Liver (tissue), 9 donors: ENCODE measurements around the gene LMBRD1. TPM values are rescaled to one million over a fixed set of nuclear protein-coding genes. Genes with fewer than 3 reads are reported as not detected.

ENCODE experiments used
- DNase-seq: peaks from one replicate; pipeline ENCODE4 v3.0.0-alpha.2; 2017; ENCODE audit warnings: low spot score
- H3K27ac ChIP-seq, 2 donors: one replicate each; pipeline ENCODE4 v1.7.0; 2013; ENCODE audit warnings: inconsistent platforms in 2 of 2, low read length in 2 of 2, control low read depth in 1 of 2, low read depth in 1 of 2, mild to moderate bottlenecking in 1 of 2
- H3K27me3 ChIP-seq, 4 donors: one replicate each; pipeline versions ENCODE4 v1.6.1 to v1.7.0; 2013; ENCODE audit warnings: low read length in 3 of 4, inconsistent platforms in 1 of 4, mild to moderate bottlenecking in 1 of 4, moderate library complexity in 1 of 4; ENCODE audit not compliant: control insufficient read depth in 4 of 4, insufficient read depth in 4 of 4
- H3K36me3 ChIP-seq, 4 donors: one replicate each; pipeline versions ENCODE4 v1.6.1 to v1.7.0; 2013; ENCODE audit warnings: low read length in 3 of 4, mild to moderate bottlenecking in 3 of 4, low read depth in 1 of 4, moderate library complexity in 1 of 4; ENCODE audit not compliant: control insufficient read depth in 4 of 4, insufficient read depth in 3 of 4
- H3K4me1 ChIP-seq, 4 donors: one replicate each; pipeline versions ENCODE4 v1.6.1 to v1.7.0; 2013; ENCODE audit warnings: low read length in 3 of 4, mild to moderate bottlenecking in 3 of 4, moderate library complexity in 1 of 4; ENCODE audit not compliant: control insufficient read depth in 4 of 4, insufficient read depth in 4 of 4
- H3K4me3 ChIP-seq, 3 donors: one replicate each; pipeline versions ENCODE4 v1.6.1 to v1.7.0; 2013; ENCODE audit warnings: low read length in 3 of 3, control low read depth in 1 of 3, low read depth in 1 of 3, mild to moderate bottlenecking in 1 of 3
- H3K9ac ChIP-seq, 2 donors: one replicate each; pipeline ENCODE4 v1.7.0; 2013; ENCODE audit warnings: low read length in 2 of 2, mild to moderate bottlenecking in 2 of 2, moderate library complexity in 2 of 2, control low read depth in 1 of 2, low read depth in 1 of 2
- H3K9me3 ChIP-seq, 4 donors: one replicate each; pipeline versions ENCODE4 v1.6.1 to v1.7.0; 2013; ENCODE audit warnings: low read length in 3 of 4; ENCODE audit not compliant: control insufficient read depth in 4 of 4
- EGR1 ChIP-seq, 2 donors: IDR thresholded peaks; 2 replicates each; pipeline ENCODE4 v1.6.1; 2016 to 2018; ENCODE audit warnings: antibody characterized with exemption in 2 of 2, low read depth in 2 of 2
- FOXA1 ChIP-seq: IDR thresholded peaks from 2 replicates; pipeline ENCODE4 v1.6.1; 2016; ENCODE audit warnings: antibody characterized with exemption
- FOXA2 ChIP-seq: IDR thresholded peaks from 2 replicates; pipeline ENCODE4 v1.6.1; 2016; ENCODE audit warnings: antibody characterized with exemption
- GABPA ChIP-seq, 2 donors: IDR thresholded peaks in 1 of 2; conservative IDR thresholded peaks in 1 of 2; 2 replicates each; pipeline ENCODE4 v1.6.1; 2016; ENCODE audit warnings: antibody characterized with exemption in 2 of 2, mild to moderate bottlenecking in 1 of 2, moderate library complexity in 1 of 2
- HNF4A ChIP-seq, 2 donors: conservative IDR thresholded peaks; 2 replicates each; pipeline ENCODE4 v1.6.1; 2016; ENCODE audit warnings: antibody characterized with exemption in 2 of 2, mild to moderate bottlenecking in 2 of 2
- HNF4G ChIP-seq: IDR thresholded peaks from 2 replicates; pipeline ENCODE4 v1.6.1; 2016; ENCODE audit warnings: antibody characterized with exemption
- JUND ChIP-seq, 2 donors: IDR thresholded peaks; 2 replicates each; pipeline ENCODE4 v1.6.1; 2016; ENCODE audit warnings: antibody characterized with exemption in 2 of 2
- NR2F2 ChIP-seq: IDR thresholded peaks from 2 replicates; pipeline ENCODE4 v1.6.1; 2016; ENCODE audit warnings: antibody characterized with exemption
- RAD21 ChIP-seq, 2 donors: IDR thresholded peaks; 2 replicates each; pipeline ENCODE4 v1.6.1; 2016; ENCODE audit warnings: antibody characterized with exemption in 2 of 2, mild to moderate bottlenecking in 2 of 2
- RXRA ChIP-seq, 2 donors: IDR thresholded peaks; 2 replicates each; pipeline ENCODE4 v1.6.1; 2017 to 2018; ENCODE audit warnings: antibody characterized with exemption in 2 of 2, mild to moderate bottlenecking in 1 of 2
- SP1 ChIP-seq: IDR thresholded peaks from 2 replicates; pipeline ENCODE4 v1.6.1; 2018; ENCODE audit warnings: antibody characterized with exemption, mild to moderate bottlenecking
- TAF1 ChIP-seq: conservative IDR thresholded peaks from 2 replicates; pipeline ENCODE4 v1.6.1; 2016; ENCODE audit warnings: antibody characterized with exemption, mild to moderate bottlenecking
- YY1 ChIP-seq: IDR thresholded peaks from 2 replicates; pipeline ENCODE4 v1.6.1; 2016; ENCODE audit warnings: antibody characterized with exemption, mild to moderate bottlenecking
- WGBS: extraction: QIAGEN DNeasy Blood & Tissue Kit; methylation state at CpG from one replicate; pipeline ENCODE4 v1.1.7; 2013; 5-methylcytosine and 5-hydroxymethylcytosine counted together
- polyA plus RNA-seq, 2 donors: library from polyadenylated mRNA; stranded (reverse) in 1 of 2; unstranded in 1 of 2; fragments of 200-250 nt in 1 of 2; fragments of >200 nt in 1 of 2; fragmentation: Nextera tagmentation in 1 of 2; extraction: Ambion mirVana in 1 of 2; gene quantifications; one replicate each; pipeline versions ENCODE4 v1.2.1 to v1.2.3, GENCODE V29; 2013 to 2015
- total RNA-seq, 2 donors: library from RNA; depleted of rRNA; stranded (reverse); fragments of >200 nt; gene quantifications; one replicate each; pipeline ENCODE4 v1.2.3, GENCODE V29; 2014
- TF ChIP-seq, protein P1 (sequence below): IDR thresholded peaks from 2 replicates; pipeline ENCODE4 v1.6.1; 2016; ENCODE audit warnings: antibody characterized with exemption
- TF ChIP-seq, protein P2 (sequence below): IDR thresholded peaks from 2 replicates; pipeline ENCODE4 v1.6.1; 2016; ENCODE audit warnings: antibody characterized with exemption
- TF ChIP-seq, protein P3 (sequence below): IDR thresholded peaks from 2 replicates; pipeline ENCODE4 v1.6.1; 2016; ENCODE audit warnings: antibody characterized with exemption
- TF ChIP-seq, protein P4 (sequence below): fragments of 150-350 bp; IDR thresholded peaks from 2 replicates; pipeline ENCODE4 v1.5.1; 2017; ENCODE audit warnings: improper control_type of control experiment, low read depth, low read length; ENCODE audit not compliant: missing input control
- TF ChIP-seq, protein P5 (sequence below): IDR thresholded peaks from 2 replicates; pipeline ENCODE4 v1.6.1; 2016; ENCODE audit warnings: antibody characterized with exemption, mild to moderate bottlenecking
- donor health status: healthy.
- donor health status: healthy.
- donor health status: healthy.
- donor health status: healthy.
- donor health status: healthy.

The LMBRD1 gene
- total and polyA plus RNA-seq, 4 donors, result 33.2 to 54.5 (median 43.3) TPM

DNA sequence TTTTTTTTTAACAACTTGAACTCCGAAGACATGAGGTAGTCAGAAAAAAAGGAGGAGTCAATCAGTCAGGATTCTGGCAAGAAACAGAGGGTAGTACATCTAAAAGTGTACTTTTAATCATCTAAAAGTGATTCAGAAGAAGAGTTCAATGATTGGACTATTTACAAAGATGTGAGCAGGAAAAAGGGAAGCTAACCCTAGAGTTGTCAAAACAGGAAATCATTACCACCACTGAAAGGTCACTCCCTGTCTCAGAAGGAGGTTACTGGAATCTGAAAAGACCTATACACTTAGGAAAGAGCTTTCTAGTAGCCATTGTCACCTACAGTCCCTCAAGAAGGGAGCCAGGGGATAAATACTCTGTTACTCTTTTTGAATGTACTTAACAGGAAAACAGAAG, 16.7 kb upstream of the LMBRD1 start:
- Histone ChIP-seq H3K36me3 (no peaks in the 10 kb centered on the region), H3K27ac (no peak overlapping the region), H3K9me3 (no peaks in the 10 kb centered on the region), H3K27me3 (no peaks in the 10 kb centered on the region), H3K9ac (no peak overlapping the region), H3K4me1 (peaks cover 0 to 9% (median 3%) of the 10 kb centered on the region in 4 donors), H3K4me3 (no peak overlapping the region)
- TF ChIP-seq GABPA (IDR thresholded peaks at IDR 0.05 in 1 of 2, conservative IDR thresholded peaks at IDR 0.05 in 1 of 2) (no peak), RXRA (IDR thresholded peaks at IDR 0.05) (no peak), RAD21 (IDR thresholded peaks at IDR 0.05) (no peak), SP1 (no peak), HNF4A (conservative IDR thresholded peaks at IDR 0.05) (no peak), JUND (IDR thresholded peaks at IDR 0.05) (no peak), TAF1 (no peak), FOXA2 (no peak), YY1 (no peak), NR2F2 (no peak), EGR1 (IDR thresholded peaks at IDR 0.05; ENCODE audit: low read depth in 2 of 2) (no peak), FOXA1 (no peak), HNF4G (no peak)
- TF ChIP-seq, protein P1, sequence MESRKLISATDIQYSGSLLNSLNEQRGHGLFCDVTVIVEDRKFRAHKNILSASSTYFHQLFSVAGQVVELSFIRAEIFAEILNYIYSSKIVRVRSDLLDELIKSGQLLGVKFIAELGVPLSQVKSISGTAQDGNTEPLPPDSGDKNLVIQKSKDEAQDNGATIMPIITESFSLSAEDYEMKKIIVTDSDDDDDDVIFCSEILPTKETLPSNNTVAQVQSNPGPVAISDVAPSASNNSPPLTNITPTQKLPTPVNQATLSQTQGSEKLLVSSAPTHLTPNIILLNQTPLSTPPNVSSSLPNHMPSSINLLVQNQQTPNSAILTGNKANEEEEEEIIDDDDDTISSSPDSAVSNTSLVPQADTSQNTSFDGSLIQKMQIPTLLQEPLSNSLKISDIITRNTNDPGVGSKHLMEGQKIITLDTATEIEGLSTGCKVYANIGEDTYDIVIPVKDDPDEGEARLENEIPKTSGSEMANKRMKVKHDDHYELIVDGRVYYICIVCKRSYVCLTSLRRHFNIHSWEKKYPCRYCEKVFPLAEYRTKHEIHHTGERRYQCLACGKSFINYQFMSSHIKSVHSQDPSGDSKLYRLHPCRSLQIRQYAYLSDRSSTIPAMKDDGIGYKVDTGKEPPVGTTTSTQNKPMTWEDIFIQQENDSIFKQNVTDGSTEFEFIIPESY, result no peak
- TF ChIP-seq, protein P2, sequence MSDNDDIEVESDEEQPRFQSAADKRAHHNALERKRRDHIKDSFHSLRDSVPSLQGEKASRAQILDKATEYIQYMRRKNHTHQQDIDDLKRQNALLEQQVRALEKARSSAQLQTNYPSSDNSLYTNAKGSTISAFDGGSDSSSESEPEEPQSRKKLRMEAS, result no peak
- TF ChIP-seq, protein P3, sequence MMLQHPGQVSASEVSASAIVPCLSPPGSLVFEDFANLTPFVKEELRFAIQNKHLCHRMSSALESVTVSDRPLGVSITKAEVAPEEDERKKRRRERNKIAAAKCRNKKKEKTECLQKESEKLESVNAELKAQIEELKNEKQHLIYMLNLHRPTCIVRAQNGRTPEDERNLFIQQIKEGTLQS, result no peak
- TF ChIP-seq, protein P4, sequence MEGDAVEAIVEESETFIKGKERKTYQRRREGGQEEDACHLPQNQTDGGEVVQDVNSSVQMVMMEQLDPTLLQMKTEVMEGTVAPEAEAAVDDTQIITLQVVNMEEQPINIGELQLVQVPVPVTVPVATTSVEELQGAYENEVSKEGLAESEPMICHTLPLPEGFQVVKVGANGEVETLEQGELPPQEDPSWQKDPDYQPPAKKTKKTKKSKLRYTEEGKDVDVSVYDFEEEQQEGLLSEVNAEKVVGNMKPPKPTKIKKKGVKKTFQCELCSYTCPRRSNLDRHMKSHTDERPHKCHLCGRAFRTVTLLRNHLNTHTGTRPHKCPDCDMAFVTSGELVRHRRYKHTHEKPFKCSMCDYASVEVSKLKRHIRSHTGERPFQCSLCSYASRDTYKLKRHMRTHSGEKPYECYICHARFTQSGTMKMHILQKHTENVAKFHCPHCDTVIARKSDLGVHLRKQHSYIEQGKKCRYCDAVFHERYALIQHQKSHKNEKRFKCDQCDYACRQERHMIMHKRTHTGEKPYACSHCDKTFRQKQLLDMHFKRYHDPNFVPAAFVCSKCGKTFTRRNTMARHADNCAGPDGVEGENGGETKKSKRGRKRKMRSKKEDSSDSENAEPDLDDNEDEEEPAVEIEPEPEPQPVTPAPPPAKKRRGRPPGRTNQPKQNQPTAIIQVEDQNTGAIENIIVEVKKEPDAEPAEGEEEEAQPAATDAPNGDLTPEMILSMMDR, result no peak
- TF ChIP-seq, protein P5, sequence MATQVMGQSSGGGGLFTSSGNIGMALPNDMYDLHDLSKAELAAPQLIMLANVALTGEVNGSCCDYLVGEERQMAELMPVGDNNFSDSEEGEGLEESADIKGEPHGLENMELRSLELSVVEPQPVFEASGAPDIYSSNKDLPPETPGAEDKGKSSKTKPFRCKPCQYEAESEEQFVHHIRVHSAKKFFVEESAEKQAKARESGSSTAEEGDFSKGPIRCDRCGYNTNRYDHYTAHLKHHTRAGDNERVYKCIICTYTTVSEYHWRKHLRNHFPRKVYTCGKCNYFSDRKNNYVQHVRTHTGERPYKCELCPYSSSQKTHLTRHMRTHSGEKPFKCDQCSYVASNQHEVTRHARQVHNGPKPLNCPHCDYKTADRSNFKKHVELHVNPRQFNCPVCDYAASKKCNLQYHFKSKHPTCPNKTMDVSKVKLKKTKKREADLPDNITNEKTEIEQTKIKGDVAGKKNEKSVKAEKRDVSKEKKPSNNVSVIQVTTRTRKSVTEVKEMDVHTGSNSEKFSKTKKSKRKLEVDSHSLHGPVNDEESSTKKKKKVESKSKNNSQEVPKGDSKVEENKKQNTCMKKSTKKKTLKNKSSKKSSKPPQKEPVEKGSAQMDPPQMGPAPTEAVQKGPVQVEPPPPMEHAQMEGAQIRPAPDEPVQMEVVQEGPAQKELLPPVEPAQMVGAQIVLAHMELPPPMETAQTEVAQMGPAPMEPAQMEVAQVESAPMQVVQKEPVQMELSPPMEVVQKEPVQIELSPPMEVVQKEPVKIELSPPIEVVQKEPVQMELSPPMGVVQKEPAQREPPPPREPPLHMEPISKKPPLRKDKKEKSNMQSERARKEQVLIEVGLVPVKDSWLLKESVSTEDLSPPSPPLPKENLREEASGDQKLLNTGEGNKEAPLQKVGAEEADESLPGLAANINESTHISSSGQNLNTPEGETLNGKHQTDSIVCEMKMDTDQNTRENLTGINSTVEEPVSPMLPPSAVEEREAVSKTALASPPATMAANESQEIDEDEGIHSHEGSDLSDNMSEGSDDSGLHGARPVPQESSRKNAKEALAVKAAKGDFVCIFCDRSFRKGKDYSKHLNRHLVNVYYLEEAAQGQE, result no peak
- WGBS, result 81% methylated on average over 1 of the region's 1 CpG
- no peak for DNase-seq
